Measurements from ENCODE around the gene MINDY4B. TPM values are rescaled to one million over a fixed set of nuclear protein-coding genes. Genes with fewer than 3 reads are reported as not detected.

The MINDY4B gene
- polyA plus RNA-seq, 1 donor (not counting 4 experiments of a cell fraction or from before 2014, with no cell fraction given): not detected

DNA sequence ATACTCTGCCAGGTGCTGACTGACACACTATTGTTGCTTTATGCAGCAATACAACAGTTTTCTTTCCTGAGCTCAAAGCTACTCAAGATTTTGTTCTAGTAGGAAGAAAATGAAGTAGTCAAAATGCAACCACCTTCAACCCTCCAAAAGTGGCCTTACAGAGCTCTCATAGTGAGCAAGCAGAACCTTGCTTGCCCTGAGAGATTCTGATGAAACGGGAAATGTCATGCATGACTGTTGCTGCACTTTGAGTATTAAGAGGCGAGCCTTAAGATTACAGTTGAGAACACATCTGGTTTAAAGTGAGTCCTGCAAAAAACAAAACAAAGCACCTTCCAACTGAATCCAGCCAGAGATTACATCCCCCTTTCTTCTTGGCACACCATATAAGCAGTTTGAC lies 29.7 kb downstream of the MINDY4B start:
- DNase-seq (ENCODE audit: low read depth, low spot score): no peak
- Histone ChIP-seq H3K27ac (ENCODE audit: control insufficient read depth, insufficient read depth, low read length) (no peak overlapping the region), H4K20me1 (ENCODE audit: control insufficient read depth, extremely low read depth, insufficient read depth, low read length) (no peaks in the 10 kb centered on the region), H2AFZ (ENCODE audit: control insufficient read depth, low read length) (no peak overlapping the region), H3K9me1 (ENCODE audit: control insufficient read depth, extremely low read depth, insufficient read depth, low read length) (no peaks in the 10 kb centered on the region), H3K4me3 (ENCODE audit: control insufficient read depth in 2 of 3, extremely low read depth in 1 of 3, insufficient read depth in 2 of 3, low read depth in 1 of 3, low read length in 3 of 3) (no peak overlapping the region), H3K9me3 (ENCODE audit: control insufficient read depth, low read depth, low read length) (no peaks in the 10 kb centered on the region), H3K9ac (ENCODE audit: control insufficient read depth, extremely low read depth, insufficient read depth, low read length) (no peak overlapping the region), H3K36me3 (ENCODE audit: control insufficient read depth in 2 of 2, extremely low read depth in 1 of 2, insufficient read depth in 2 of 2, low read length in 2 of 2) (no peaks in the 10 kb centered on the region), H3K27me3 (ENCODE audit: control insufficient read depth, extremely low read depth, insufficient read depth, low read length) (peaks cover 3% of the 10 kb centered on the region), H3K79me2 (ENCODE audit: control insufficient read depth, insufficient read depth, low read length) (no peaks in the 10 kb centered on the region), H3K4me2 (ENCODE audit: control insufficient read depth, extremely low read depth, insufficient read depth, low read depth, low read length) (no peak overlapping the region), H3K4me1 (ENCODE audit: control insufficient read depth, extremely low read depth, insufficient read depth, low read length) (no peaks in the 10 kb centered on the region)
- TF ChIP-seq, protein P1, sequence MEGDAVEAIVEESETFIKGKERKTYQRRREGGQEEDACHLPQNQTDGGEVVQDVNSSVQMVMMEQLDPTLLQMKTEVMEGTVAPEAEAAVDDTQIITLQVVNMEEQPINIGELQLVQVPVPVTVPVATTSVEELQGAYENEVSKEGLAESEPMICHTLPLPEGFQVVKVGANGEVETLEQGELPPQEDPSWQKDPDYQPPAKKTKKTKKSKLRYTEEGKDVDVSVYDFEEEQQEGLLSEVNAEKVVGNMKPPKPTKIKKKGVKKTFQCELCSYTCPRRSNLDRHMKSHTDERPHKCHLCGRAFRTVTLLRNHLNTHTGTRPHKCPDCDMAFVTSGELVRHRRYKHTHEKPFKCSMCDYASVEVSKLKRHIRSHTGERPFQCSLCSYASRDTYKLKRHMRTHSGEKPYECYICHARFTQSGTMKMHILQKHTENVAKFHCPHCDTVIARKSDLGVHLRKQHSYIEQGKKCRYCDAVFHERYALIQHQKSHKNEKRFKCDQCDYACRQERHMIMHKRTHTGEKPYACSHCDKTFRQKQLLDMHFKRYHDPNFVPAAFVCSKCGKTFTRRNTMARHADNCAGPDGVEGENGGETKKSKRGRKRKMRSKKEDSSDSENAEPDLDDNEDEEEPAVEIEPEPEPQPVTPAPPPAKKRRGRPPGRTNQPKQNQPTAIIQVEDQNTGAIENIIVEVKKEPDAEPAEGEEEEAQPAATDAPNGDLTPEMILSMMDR (optimal IDR thresholded peaks at IDR 0.05 in 1 of 3, IDR thresholded peaks at IDR 0.05 in 1 of 3, conservative IDR thresholded peaks at IDR 0.05 in 1 of 3; ENCODE audit: extremely low read depth in 1 of 3, insufficient read depth in 2 of 3, low read length in 3 of 3): no peak
- TF ChIP-seq EZH2 (IDR thresholded peaks at IDR 0.05; ENCODE audit: low read length): no peak
- dilution Hi-C loops (cut with MboI; ENCODE audit: extremely low pct_ligation_motif_present, low sequenced_read_pairs): no loop called here
- FAIRE-seq: no peak

DNA sequence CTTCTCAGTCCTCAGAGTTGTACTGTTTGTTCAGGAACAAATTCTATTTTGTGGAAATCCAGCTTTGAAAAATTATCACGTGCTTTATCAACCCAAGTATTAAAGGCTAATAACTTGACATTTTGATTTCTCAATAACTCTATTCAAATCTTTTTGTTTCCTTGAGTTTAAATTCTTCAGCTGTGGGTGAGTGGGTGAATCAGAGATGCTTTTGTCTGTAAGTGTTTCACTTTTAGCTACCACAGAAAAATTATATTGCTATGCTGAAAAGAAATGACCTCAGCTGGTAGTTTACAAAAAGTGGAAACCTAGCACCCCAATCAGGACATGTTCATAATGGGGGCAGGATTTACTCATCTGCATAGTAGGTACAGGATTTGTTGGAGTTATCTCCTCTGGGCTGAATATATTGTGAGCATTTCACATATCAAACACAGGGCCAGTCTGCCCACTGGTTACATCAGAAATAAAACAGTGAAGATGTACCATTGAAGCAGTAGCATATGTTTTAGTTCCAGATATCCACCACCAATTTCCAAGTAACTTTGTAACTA lies 30.5 kb downstream of the MINDY4B start:
- Histone ChIP-seq H2AFZ (ENCODE audit: control insufficient read depth, low read length) (no peak overlapping the region), H3K4me1 (ENCODE audit: control insufficient read depth, extremely low read depth, insufficient read depth, low read length) (no peaks in the 10 kb centered on the region), H3K9ac (ENCODE audit: control insufficient read depth, extremely low read depth, insufficient read depth, low read length) (no peak overlapping the region), H3K36me3 (ENCODE audit: control insufficient read depth in 2 of 2, extremely low read depth in 1 of 2, insufficient read depth in 2 of 2, low read length in 2 of 2) (no peaks in the 10 kb centered on the region), H3K4me2 (ENCODE audit: control insufficient read depth, extremely low read depth, insufficient read depth, low read depth, low read length) (no peak overlapping the region), H3K27me3 (ENCODE audit: control insufficient read depth, extremely low read depth, insufficient read depth, low read length) (peaks cover 3% of the 10 kb centered on the region), H3K9me1 (ENCODE audit: control insufficient read depth, extremely low read depth, insufficient read depth, low read length) (no peaks in the 10 kb centered on the region), H4K20me1 (ENCODE audit: control insufficient read depth, extremely low read depth, insufficient read depth, low read length) (no peaks in the 10 kb centered on the region), H3K4me3 (ENCODE audit: control insufficient read depth in 2 of 3, extremely low read depth in 1 of 3, insufficient read depth in 2 of 3, low read depth in 1 of 3, low read length in 3 of 3) (no peak overlapping the region), H3K9me3 (ENCODE audit: control insufficient read depth, low read depth, low read length) (no peaks in the 10 kb centered on the region), H3K27ac (ENCODE audit: control insufficient read depth, insufficient read depth, low read length) (no peak overlapping the region), H3K79me2 (ENCODE audit: control insufficient read depth, insufficient read depth, low read length) (no peaks in the 10 kb centered on the region)
- dilution Hi-C loops (cut with MboI; ENCODE audit: extremely low pct_ligation_motif_present, low sequenced_read_pairs): no loop called here
- DNase-seq (ENCODE audit: low read depth, low spot score): no peak
- no peak for FAIRE-seq
- TF ChIP-seq EZH2 (IDR thresholded peaks at IDR 0.05; ENCODE audit: low read length): no peak
- TF ChIP-seq, protein P1 (optimal IDR thresholded peaks at IDR 0.05 in 1 of 3, IDR thresholded peaks at IDR 0.05 in 1 of 3, conservative IDR thresholded peaks at IDR 0.05 in 1 of 3; ENCODE audit: extremely low read depth in 1 of 3, insufficient read depth in 2 of 3, low read length in 3 of 3): no peak
